B cell (primary cell): ENCODE data around the gene KIF26B. TPM values are rescaled to one million over a fixed set of nuclear protein-coding genes. Genes with fewer than 3 reads are reported as not detected.

Experiments used
- ATAC-seq: fragments of 200-7000 bp; cut with Tn5 transposase; one replicate; pipeline ENCODE4 v1.10.0; 2021; ENCODE audit warnings: low read depth, mild to moderate bottlenecking, moderate number of reproducible peaks, moderate library complexity
- CTCF ChIA-PET: fragments of 350-600 bp; sonication (Branson Sonifier 250); formaldehyde crosslinking; loops from one replicate; lab custom pipeline; 2021; ENCODE audit warnings: antibody characterized with exemption, inconsistent platforms; lab: Charles Lee
- POLR2A ChIA-PET: fragments of 350-600 bp; sonication (Branson Sonifier 250); formaldehyde crosslinking; loops from one replicate; lab custom pipeline; 2021; ENCODE audit warnings: antibody characterized with exemption; lab: Charles Lee
- DNase-seq: peaks from one replicate; pipeline ENCODE4 v3.0.0; 2013
- H2AFZ ChIP-seq: 2 replicates; pipeline ENCODE4 v1.6.1; 2012; ENCODE audit warnings: mild to moderate bottlenecking, low read depth, low read length; ENCODE audit not compliant: insufficient read depth, poor library complexity, severe bottlenecking
- H3K27ac ChIP-seq, 2 donors: 1 replicate in 1 of 2; 2 replicates in 1 of 2; pipeline ENCODE4 v1.5.1; 2012 to 2013; ENCODE audit warnings: low read length in 2 of 2, mild to moderate bottlenecking in 2 of 2, moderate library complexity in 1 of 2
- H3K27me3 ChIP-seq, 4 experiments: fragments of 200-600 bp in 1 of 4; sonication (generic) in 1 of 4; replicated peaks in 1 of 4; 1 replicate in 2 of 4; 2 replicates in 2 of 4; pipeline versions ENCODE4 v1.6.1 to v1.7.0; 2013 to 2016; ENCODE audit warnings: low read length in 3 of 4, mild to moderate bottlenecking in 2 of 4, mixed read lengths in 1 of 4, moderate library complexity in 1 of 4; ENCODE audit not compliant: insufficient read depth in 4 of 4, control insufficient read depth in 3 of 4; ENCODE audit errors: control extremely low read depth in 1 of 4
- H3K36me3 ChIP-seq, 2 experiments: replicated peaks in 1 of 2; 1 replicate in 1 of 2; 2 replicates in 1 of 2; pipeline versions ENCODE4 v1.6.1 to v1.7.1; 2013; ENCODE audit warnings: low read length in 1 of 2; ENCODE audit not compliant: insufficient read depth in 2 of 2, control insufficient read depth in 1 of 2; ENCODE audit errors: control extremely low read depth in 1 of 2, extremely low read depth in 1 of 2
- H3K4me1 ChIP-seq, 2 donors: fragments of 200-600 bp in 1 of 2; sonication (generic) in 1 of 2; 1 replicate in 1 of 2; 2 replicates in 1 of 2; pipeline versions ENCODE4 v1.5.1 to v1.6.1; 2013 to 2017; ENCODE audit warnings: low read length in 2 of 2; ENCODE audit not compliant: control insufficient read depth in 2 of 2, insufficient read depth in 2 of 2
- H3K4me2 ChIP-seq: replicated peaks from 2 replicates; pipeline ENCODE3; 2012; ENCODE audit warnings: mild to moderate bottlenecking, low read depth, low read length; ENCODE audit not compliant: poor library complexity, severe bottlenecking
- H3K4me3 ChIP-seq, 5 experiments: fragments of 200-600 bp in 1 of 5; sonication (generic) in 1 of 5; 1 replicate in 3 of 5; 2 replicates in 2 of 5; pipeline versions ENCODE4 v1.5.1 to v1.7.0; 2011 to 2016; ENCODE audit warnings: low read length in 4 of 5, mild to moderate bottlenecking in 4 of 5, low read depth in 2 of 5, control low read depth in 1 of 5, moderate library complexity in 1 of 5; ENCODE audit not compliant: insufficient read depth in 1 of 5; ENCODE audit errors: control extremely low read depth in 1 of 5, extremely low read depth in 1 of 5
- H3K79me2 ChIP-seq: fragments of 200-600 bp; sonication (generic); one replicate; pipeline ENCODE4 v1.6.0; 2016; ENCODE audit warnings: low read length; ENCODE audit not compliant: control insufficient read depth, insufficient read depth
- H3K9ac ChIP-seq: fragments of 200-600 bp; sonication (generic); 2 replicates; pipeline ENCODE4 v1.6.1; 2017; ENCODE audit warnings: mild to moderate bottlenecking, low read length, moderate library complexity
- H3K9me3 ChIP-seq, 3 donors: one replicate each; pipeline versions ENCODE4 v1.6.1 to v1.7.1; 2013; ENCODE audit warnings: low read length in 2 of 3; ENCODE audit not compliant: control insufficient read depth in 2 of 3, insufficient read depth in 1 of 3; ENCODE audit errors: control extremely low read depth in 1 of 3
- H4K20me1 ChIP-seq: 2 replicates; pipeline ENCODE4 v1.6.0; 2012; ENCODE audit warnings: mild to moderate bottlenecking, low read length; ENCODE audit not compliant: insufficient read depth, control insufficient read depth, poor library complexity, severe bottlenecking
- H3K27ac Mint-ChIP-seq: one replicate; pipeline ENCODE4 v1.8.0; 2021; ENCODE audit warnings: mixed read lengths
- H3K27me3 Mint-ChIP-seq: one replicate; pipeline ENCODE4 v1.8.0; 2021; ENCODE audit warnings: mixed read lengths
- H3K4me1 Mint-ChIP-seq: one replicate; pipeline ENCODE4 v1.8.0; 2021; ENCODE audit warnings: mixed read lengths
- H3K4me3 Mint-ChIP-seq: one replicate; pipeline ENCODE4 v1.8.0; 2021; ENCODE audit warnings: mixed read lengths
- H3K9me3 Mint-ChIP-seq: one replicate; pipeline ENCODE4 v1.8.0; 2022; ENCODE audit warnings: mixed read lengths; ENCODE audit not compliant: insufficient read depth
- EZH2 ChIP-seq: IDR thresholded peaks from 2 replicates; pipeline ENCODE4 v1.6.1; 2012; ENCODE audit warnings: borderline replicate concordance, low read depth, mild to moderate bottlenecking, moderate library complexity, low read length; ENCODE audit not compliant: insufficient read depth, poor library complexity, severe bottlenecking
- WGBS: methylation state at CpG from one replicate; pipeline ENCODE4 v1.1.5; 2013; ENCODE audit warnings: missing lambda C conversion rate; ENCODE audit not compliant: insufficient coverage; 5-methylcytosine and 5-hydroxymethylcytosine counted together
- intact Hi-C: fragments of 100-400 bp; cut with micrococcal nuclease; formaldehyde crosslinking; loops from one replicate; pipeline ENCODE4 v1.10.0; 2022
- polyA plus RNA-seq: library from polyadenylated mRNA; depleted of rRNA; stranded (reverse); fragments of >200 nt; gene quantifications from 2 replicates; pipeline ENCODE4 v1.2.3, GENCODE V29; 2012
- total RNA-seq, 2 donors: library from RNA; stranded (reverse); fragments of 120-200 nt in 1 of 2; gene quantifications; 1 replicate in 1 of 2; 2 replicates in 1 of 2; pipeline versions ENCODE4 v1.2.3 to v1.2.4, GENCODE V29; 2013 to 2022
- TF ChIP-seq, protein P1 (sequence below): fragments of 200-600 bp; IDR thresholded peaks from one replicate; pipeline ENCODE4 v1.8.0; 2022; ENCODE audit warnings: antibody characterized with exemption, mild to moderate bottlenecking

The KIF26B gene
- total and polyA plus RNA-seq, 2 donors (not counting 1 experiment from before 2014, with no cell fraction given): 0.62 TPM; not detected in 1

DNA sequence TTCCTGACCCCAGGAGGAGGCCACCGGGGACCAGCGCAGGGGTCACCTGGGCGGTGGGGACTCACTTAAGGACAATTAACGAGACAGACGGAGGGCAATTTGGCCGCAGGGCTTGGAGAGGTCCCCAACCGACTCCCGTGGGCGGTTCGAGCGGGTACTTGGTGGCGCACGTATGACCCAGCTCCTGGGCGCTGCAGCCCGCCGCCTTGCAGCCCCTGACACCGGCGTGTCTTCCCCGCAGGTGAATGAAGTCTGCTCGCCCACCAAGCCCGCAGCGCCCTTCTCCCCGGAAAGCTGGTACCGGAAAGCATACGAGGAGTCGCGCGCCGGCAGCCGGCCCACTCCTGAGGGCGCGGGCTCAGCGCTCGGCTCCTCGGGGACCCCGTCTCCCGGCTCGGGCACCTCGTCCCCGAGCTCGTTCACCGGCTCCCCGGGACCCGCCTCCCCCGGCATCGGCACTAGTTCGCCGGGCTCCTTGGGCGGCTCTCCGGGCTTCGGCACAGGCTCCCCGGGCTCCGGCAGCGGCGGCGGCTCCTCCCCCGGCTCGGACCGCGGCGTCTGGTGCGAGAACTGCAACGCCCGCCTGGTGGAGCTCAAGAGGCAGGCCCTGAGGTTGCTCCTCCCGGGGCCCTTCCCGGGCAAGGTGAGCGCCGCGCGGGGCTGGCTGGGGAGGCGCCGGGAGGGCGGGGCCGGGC lies 1.4 kb downstream of the KIF26B start:
- Histone ChIP-seq H3K9me3 (peaks cover 0 to 28% (median 2%) of the 10 kb centered on the region in 3 donors), H3K27me3 (peaks cover 0 to 71% (median 47%) of the 10 kb centered on the region in 4 experiments), H2AFZ (peak overlapping the region; percentile 69), H3K4me1 (peaks cover 33 to 35% of the 10 kb centered on the region in 2 donors), H3K9ac (peak overlapping the region; percentile 58), H3K4me3 (peak overlapping the region in 4 of 5 experiments; percentile 34 to 66 (median 57)), H3K27ac (no peak overlapping the region), H3K36me3 (no peaks in the 10 kb centered on the region), H3K4me2 (peak overlapping the region; percentile 86), H3K79me2 (no peaks in the 10 kb centered on the region), H4K20me1 (no peaks in the 10 kb centered on the region)
- peak; percentile 89 for ATAC-seq
- H3K27me3 Mint-ChIP-seq: peaks cover 64% of the 10 kb centered on the region
- H3K4me1 Mint-ChIP-seq: peaks cover 28% of the 10 kb centered on the region
- under 1% methylated on average over 74 of the region's 74 CpGs for WGBS
- H3K27ac Mint-ChIP-seq: no peak overlapping the region
- peak; percentile 21 for TF ChIP-seq EZH2
- TF ChIP-seq, protein P1, sequence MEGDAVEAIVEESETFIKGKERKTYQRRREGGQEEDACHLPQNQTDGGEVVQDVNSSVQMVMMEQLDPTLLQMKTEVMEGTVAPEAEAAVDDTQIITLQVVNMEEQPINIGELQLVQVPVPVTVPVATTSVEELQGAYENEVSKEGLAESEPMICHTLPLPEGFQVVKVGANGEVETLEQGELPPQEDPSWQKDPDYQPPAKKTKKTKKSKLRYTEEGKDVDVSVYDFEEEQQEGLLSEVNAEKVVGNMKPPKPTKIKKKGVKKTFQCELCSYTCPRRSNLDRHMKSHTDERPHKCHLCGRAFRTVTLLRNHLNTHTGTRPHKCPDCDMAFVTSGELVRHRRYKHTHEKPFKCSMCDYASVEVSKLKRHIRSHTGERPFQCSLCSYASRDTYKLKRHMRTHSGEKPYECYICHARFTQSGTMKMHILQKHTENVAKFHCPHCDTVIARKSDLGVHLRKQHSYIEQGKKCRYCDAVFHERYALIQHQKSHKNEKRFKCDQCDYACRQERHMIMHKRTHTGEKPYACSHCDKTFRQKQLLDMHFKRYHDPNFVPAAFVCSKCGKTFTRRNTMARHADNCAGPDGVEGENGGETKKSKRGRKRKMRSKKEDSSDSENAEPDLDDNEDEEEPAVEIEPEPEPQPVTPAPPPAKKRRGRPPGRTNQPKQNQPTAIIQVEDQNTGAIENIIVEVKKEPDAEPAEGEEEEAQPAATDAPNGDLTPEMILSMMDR: peak; percentile 76
- POLR2A ChIA-PET: no interaction called here
- peaks cover 5% of the 10 kb centered on the region for H3K9me3 Mint-ChIP-seq
- intact Hi-C loops: no loop called here
- DNase-seq: peak; percentile 84
- CTCF ChIA-PET: interaction anchor here (0.5 to 9.4 kb wide), 16 partner anchors 8 to 1824 kb away, joined by 3 to 148 read pairs (median 3); partner anchors contain the start of gene SMYD3
- peak overlapping the region; percentile 89 for H3K4me3 Mint-ChIP-seq
